HepG2 (cell line): Measurements from ENCODE around the gene FGFR1OP2. TPM values are rescaled to one million over a fixed set of nuclear protein-coding genes. Genes with fewer than 3 reads are reported as not detected.

Source experiments
- CCAR2 ChIP-seq: fragments of 200-400 bp; formaldehyde crosslinking; optimal IDR thresholded peaks from 2 replicates; pipeline ENCODE3; 2018; ENCODE audit warnings: low read depth, mild to moderate bottlenecking, low read length, moderate library complexity
- CHCHD3 ChIP-seq: sonication (generic); formaldehyde crosslinking; IDR thresholded peaks from 2 replicates; pipeline ENCODE4 v1.8.0; 2022; ENCODE audit warnings: mild to moderate bottlenecking, missing genetic modification reagents, moderate library complexity
- ERF ChIP-seq: IDR thresholded peaks from 2 replicates; pipeline ENCODE4 v1.6.1; 2018; ENCODE audit warnings: missing biosample characterization, missing genetic modification reagents
- GABPB1 ChIP-seq: IDR thresholded peaks from 2 replicates; pipeline ENCODE4 v1.6.1; 2016; ENCODE audit warnings: mild to moderate bottlenecking, missing genetic modification reagents, moderate library complexity, missing compliant biosample characterization
- HIVEP1 ChIP-seq: sonication (generic); formaldehyde crosslinking; IDR thresholded peaks from 2 replicates; pipeline ENCODE4 v1.4.0; 2020; ENCODE audit warnings: mild to moderate bottlenecking, missing genetic modification reagents
- HMG20B ChIP-seq: conservative IDR thresholded peaks from 2 replicates; pipeline ENCODE4 v1.6.1; 2016; ENCODE audit warnings: missing genetic modification reagents, missing compliant biosample characterization
- HNRNPUL1 ChIP-seq: fragments of 200-400 bp; formaldehyde crosslinking; IDR thresholded peaks from 2 replicates; pipeline ENCODE4 v1.6.1; 2017; ENCODE audit warnings: low read depth, mild to moderate bottlenecking, low read length, moderate library complexity
- MED1 ChIP-seq: sonication (generic); formaldehyde crosslinking; IDR thresholded peaks from 2 replicates; pipeline ENCODE4 v1.4.0; 2020; ENCODE audit warnings: missing genetic modification reagents
- MED13 ChIP-seq: sonication (generic); formaldehyde crosslinking; IDR thresholded peaks from 2 replicates; pipeline ENCODE4 v1.5.0; 2020; ENCODE audit warnings: missing genetic modification reagents
- NFKBIZ ChIP-seq: IDR thresholded peaks from 2 replicates; pipeline ENCODE4 v1.6.1; 2018; ENCODE audit warnings: missing genetic modification reagents, missing compliant biosample characterization
- PAF1 ChIP-seq: IDR thresholded peaks from 2 replicates; pipeline ENCODE4 v1.6.1; 2016; ENCODE audit warnings: missing genetic modification reagents, missing compliant biosample characterization
- SRSF4 ChIP-seq: fragments of 200-400 bp; formaldehyde crosslinking; IDR thresholded peaks from one replicate; pipeline ENCODE4 v1.6.1; 2018; ENCODE audit warnings: mild to moderate bottlenecking, low read depth, low read length, moderate library complexity; ENCODE audit not compliant: poor library complexity, severe bottlenecking
- TBL1XR1 ChIP-seq: fragments of 150-350 bp; IDR thresholded peaks from 2 replicates; pipeline ENCODE4 v1.6.1; 2014; ENCODE audit warnings: borderline replicate concordance, low read length; ENCODE audit not compliant: partially characterized antibody
- ZFAT ChIP-seq: sonication (generic); formaldehyde crosslinking; conservative IDR thresholded peaks from 2 replicates; pipeline ENCODE4 v1.8.1; 2023; ENCODE audit warnings: missing genetic modification reagents, inconsistent platforms
- ZKSCAN5 ChIP-seq: sonication (generic); formaldehyde crosslinking; IDR thresholded peaks from 2 replicates; pipeline ENCODE4 v1.5.1; 2020; ENCODE audit warnings: mild to moderate bottlenecking, missing genetic modification reagents
- ZNF253 ChIP-seq: sonication (generic); formaldehyde crosslinking; IDR thresholded peaks from 2 replicates; pipeline ENCODE4 v1.8.0; 2022; ENCODE audit warnings: mild to moderate bottlenecking, missing genetic modification reagents, borderline replicate concordance
- ZNF569 ChIP-seq: sonication (generic); formaldehyde crosslinking; IDR thresholded peaks from 2 replicates; pipeline ENCODE4 v1.5.0; 2020; ENCODE audit warnings: mild to moderate bottlenecking, missing genetic modification reagents, moderate library complexity, borderline replicate concordance
- ZNF879 ChIP-seq: sonication (generic); formaldehyde crosslinking; IDR thresholded peaks from 2 replicates; pipeline ENCODE4 v1.8.1; 2023; ENCODE audit warnings: missing genetic modification reagents
- ZXDC ChIP-seq: sonication (generic); formaldehyde crosslinking; IDR thresholded peaks from 2 replicates; pipeline ENCODE4 v1.5.0; 2020; ENCODE audit warnings: mild to moderate bottlenecking, missing genetic modification reagents
- polyA plus RNA-seq, 8 experiments: library from polyadenylated mRNA; depleted of rRNA in 3 of 8; stranded (reverse) in 7 of 8; unstranded in 1 of 8; fragments of >200 nt; fragmentation: Illumina TruSeq in 4 of 8; extraction: Trizol in 4 of 8; gene quantifications; 2 replicates each; pipeline versions ENCODE4 v1.2.1 to v1.2.3, GENCODE V29; 2011 to 2016; ENCODE audit warnings: low read depth in 4 of 8, missing spikeins in 1 of 8, mixed read lengths in 1 of 8; ENCODE audit not compliant: insufficient read depth in 1 of 8
- total RNA-seq, 5 experiments: library from RNA; depleted of rRNA; stranded (reverse); fragments of >200 nt; fragmentation: Illumina TruSeq; extraction: Trizol; gene quantifications; 2 replicates each; pipeline ENCODE4 v1.2.3, GENCODE V29; 2016; ENCODE audit warnings: low read depth in 1 of 5
- TF ChIP-seq, protein P1 (sequence below): sonication (generic); formaldehyde crosslinking; conservative IDR thresholded peaks from 2 replicates; pipeline ENCODE4 v1.4.0; 2020; ENCODE audit warnings: missing genetic modification reagents
- TF ChIP-seq, protein P2 (sequence below): sonication (generic); formaldehyde crosslinking; IDR thresholded peaks from 2 replicates; pipeline ENCODE4 v1.4.0; 2020; ENCODE audit warnings: missing genetic modification reagents

FGFR1OP2 gene
- total and polyA plus RNA-seq, 2 of the 13 experiments (the other 11 are each of a cell fraction or from before 2014, with no cell fraction given) = 18.3 to 38.1 TPM

DNA sequence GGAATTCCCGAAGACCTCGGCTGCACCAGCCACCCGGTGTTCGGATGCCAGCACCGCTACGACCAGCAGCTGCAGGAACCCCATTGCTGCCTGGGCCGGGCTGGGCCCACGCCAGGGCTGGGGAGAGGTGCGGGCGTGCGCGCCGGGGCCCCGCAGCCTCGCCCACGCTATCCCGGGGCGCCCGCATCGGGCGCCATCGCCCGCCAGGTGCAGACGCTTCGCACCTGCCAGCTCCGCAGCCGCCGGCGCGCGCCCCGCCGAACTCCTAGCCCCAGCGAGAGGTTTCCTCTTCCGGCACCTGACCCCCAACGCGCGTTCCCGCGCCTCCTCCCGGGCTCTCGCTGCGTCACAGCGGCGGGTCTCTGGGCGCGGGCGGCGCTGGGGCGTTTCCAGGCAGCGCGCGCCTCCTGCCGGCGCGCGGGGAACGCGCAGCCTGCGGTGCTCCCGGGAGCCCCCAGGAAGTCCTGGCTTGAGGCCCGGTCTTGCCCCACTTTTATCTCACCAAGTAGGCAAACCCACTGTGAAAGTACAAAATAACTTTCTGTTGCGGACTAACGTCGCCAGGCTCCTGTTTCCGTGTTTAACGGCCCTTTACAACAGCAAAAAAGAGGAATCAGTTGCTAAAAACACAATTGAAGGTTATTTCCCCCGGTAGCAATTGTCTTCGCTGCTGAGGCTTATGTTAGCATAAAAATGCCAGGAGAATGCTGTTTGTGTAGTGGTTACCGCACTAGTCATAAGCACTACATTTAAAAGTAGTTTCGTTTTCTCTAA lies 76.0 kb downstream of the FGFR1OP2 start, which contains the start of gene TM7SF3 (continued):
- TF ChIP-seq, protein P1, sequence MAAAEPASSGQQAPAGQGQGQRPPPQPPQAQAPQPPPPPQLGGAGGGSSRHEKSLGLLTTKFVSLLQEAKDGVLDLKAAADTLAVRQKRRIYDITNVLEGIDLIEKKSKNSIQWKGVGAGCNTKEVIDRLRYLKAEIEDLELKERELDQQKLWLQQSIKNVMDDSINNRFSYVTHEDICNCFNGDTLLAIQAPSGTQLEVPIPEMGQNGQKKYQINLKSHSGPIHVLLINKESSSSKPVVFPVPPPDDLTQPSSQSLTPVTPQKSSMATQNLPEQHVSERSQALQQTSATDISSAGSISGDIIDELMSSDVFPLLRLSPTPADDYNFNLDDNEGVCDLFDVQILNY (CRISPR knock-in tag) = peak; percentile 79
- TF ChIP-seq ZNF253 (CRISPR knock-in tag) = no peak
- peak; percentile 59; the same call in 1 of the 2 replicates for TF ChIP-seq HIVEP1 (CRISPR knock-in tag)
- TF ChIP-seq HNRNPUL1 = no peak
- TF ChIP-seq, protein P2, sequence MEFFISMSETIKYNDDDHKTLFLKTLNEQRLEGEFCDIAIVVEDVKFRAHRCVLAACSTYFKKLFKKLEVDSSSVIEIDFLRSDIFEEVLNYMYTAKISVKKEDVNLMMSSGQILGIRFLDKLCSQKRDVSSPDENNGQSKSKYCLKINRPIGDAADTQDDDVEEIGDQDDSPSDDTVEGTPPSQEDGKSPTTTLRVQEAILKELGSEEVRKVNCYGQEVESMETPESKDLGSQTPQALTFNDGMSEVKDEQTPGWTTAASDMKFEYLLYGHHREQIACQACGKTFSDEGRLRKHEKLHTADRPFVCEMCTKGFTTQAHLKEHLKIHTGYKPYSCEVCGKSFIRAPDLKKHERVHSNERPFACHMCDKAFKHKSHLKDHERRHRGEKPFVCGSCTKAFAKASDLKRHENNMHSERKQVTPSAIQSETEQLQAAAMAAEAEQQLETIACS (CRISPR knock-in tag) = peak; percentile 98
- peak; percentile 84 for TF ChIP-seq ERF (CRISPR knock-in tag)
- TF ChIP-seq ZXDC (CRISPR knock-in tag) = no peak
- no peak for TF ChIP-seq ZNF569 (CRISPR knock-in tag)
- TF ChIP-seq ZKSCAN5 = no peak
- TF ChIP-seq MED1 (CRISPR knock-in tag) = peak; percentile 73; the same call in 1 of the 2 replicates
- TF ChIP-seq NFKBIZ (CRISPR knock-in tag) = no peak
- TF ChIP-seq MED13 (CRISPR knock-in tag) = no peak; the same call in 1 of the 2 replicates
- no peak for TF ChIP-seq ZNF879 (CRISPR knock-in tag)
- TF ChIP-seq SRSF4 = no peak
- TF ChIP-seq TBL1XR1 = peak; percentile 6
- TF ChIP-seq HMG20B (CRISPR knock-in tag) = no peak
- peak; percentile 88 for TF ChIP-seq GABPB1 (CRISPR knock-in tag)
- TF ChIP-seq CCAR2 = no peak
- TF ChIP-seq CHCHD3 = no peak
- no peak for TF ChIP-seq PAF1 (CRISPR knock-in tag)
- no peak for TF ChIP-seq ZFAT
